HepG2 (cell line): ENCODE data around the gene GFER. TPM values are rescaled to one million over a fixed set of nuclear protein-coding genes. Genes with fewer than 3 reads are reported as not detected.

Experiments
- ARID3A ChIP-seq: IDR thresholded peaks from 2 replicates; pipeline ENCODE4 v1.6.1; 2012; ENCODE audit warnings: low read depth, low read length, improper control_type of control experiment
- ARID5B ChIP-seq: IDR thresholded peaks from 2 replicates; pipeline ENCODE4 v1.4.0; 2020; ENCODE audit warnings: mild to moderate bottlenecking, missing genetic modification reagents
- E2F1 ChIP-seq: sonication (generic); formaldehyde crosslinking; IDR thresholded peaks from 2 replicates; pipeline ENCODE4 v1.5.0; 2020; ENCODE audit warnings: missing genetic modification reagents
- HDAC1 ChIP-seq: sonication (generic); formaldehyde crosslinking; IDR thresholded peaks from 2 replicates; pipeline ENCODE4 v1.5.1; 2020; ENCODE audit warnings: mild to moderate bottlenecking, missing genetic modification reagents
- KLF9 ChIP-seq: IDR thresholded peaks from 2 replicates; pipeline ENCODE4 v1.6.1; 2016; ENCODE audit warnings: low read depth
- MNT ChIP-seq: fragments of 450-650 bp; IDR thresholded peaks from 2 replicates; pipeline ENCODE4 v1.6.1; 2016
- MXD1 ChIP-seq: sonication (generic); formaldehyde crosslinking; IDR thresholded peaks from 2 replicates; pipeline ENCODE4 v1.4.0; 2020; ENCODE audit warnings: mild to moderate bottlenecking, missing genetic modification reagents
- NBN ChIP-seq: fragments of 450-650 bp; conservative IDR thresholded peaks from 2 replicates; pipeline ENCODE4 v1.6.1; 2017
- POGZ ChIP-seq: sonication (generic); formaldehyde crosslinking; IDR thresholded peaks from 2 replicates; pipeline ENCODE4 v1.4.0; 2020; ENCODE audit warnings: mild to moderate bottlenecking, missing genetic modification reagents
- RNF2 ChIP-seq: fragments of 450-650 bp; conservative IDR thresholded peaks from 2 replicates; pipeline ENCODE4 v1.6.1; 2016; ENCODE audit warnings: low read depth
- THAP8 ChIP-seq: sonication (generic); formaldehyde crosslinking; IDR thresholded peaks from 2 replicates; pipeline ENCODE4 v1.5.1; 2020; ENCODE audit warnings: missing genetic modification reagents, mild to moderate bottlenecking, borderline replicate concordance
- TOE1 ChIP-seq: sonication (generic); formaldehyde crosslinking; IDR thresholded peaks from 2 replicates; pipeline ENCODE4 v1.4.0; 2020; ENCODE audit warnings: mild to moderate bottlenecking, missing genetic modification reagents
- WIZ ChIP-seq: sonication (generic); formaldehyde crosslinking; IDR thresholded peaks from 2 replicates; pipeline ENCODE4 v1.5.1; 2020; ENCODE audit warnings: mild to moderate bottlenecking, missing genetic modification reagents
- YEATS2 ChIP-seq: sonication (generic); formaldehyde crosslinking; IDR thresholded peaks from 2 replicates; pipeline ENCODE4 v1.4.0; 2020; ENCODE audit warnings: missing genetic modification reagents, borderline replicate concordance
- ZBTB38 ChIP-seq: sonication (generic); formaldehyde crosslinking; IDR thresholded peaks from 2 replicates; pipeline ENCODE4 v1.5.1; 2020; ENCODE audit warnings: mild to moderate bottlenecking, missing genetic modification reagents
- ZNF562 ChIP-seq: sonication (generic); formaldehyde crosslinking; IDR thresholded peaks from 2 replicates; pipeline ENCODE4 v1.8.0; 2022; ENCODE audit warnings: missing genetic modification reagents, borderline replicate concordance
- ZNF773 ChIP-seq: sonication (generic); formaldehyde crosslinking; IDR thresholded peaks from 2 replicates; pipeline ENCODE4 v1.4.0; 2020; ENCODE audit warnings: missing genetic modification reagents, borderline replicate concordance
- ZUFSP ChIP-seq: sonication (generic); formaldehyde crosslinking; IDR thresholded peaks from 2 replicates; pipeline ENCODE4 v1.9.0; 2021; ENCODE audit warnings: missing genetic modification reagents, mild to moderate bottlenecking, borderline replicate concordance
- polyA plus RNA-seq, 8 experiments: library from polyadenylated mRNA; depleted of rRNA in 3 of 8; stranded (reverse) in 7 of 8; unstranded in 1 of 8; fragments of >200 nt; fragmentation: Illumina TruSeq in 4 of 8; extraction: Trizol in 4 of 8; gene quantifications; 2 replicates each; pipeline versions ENCODE4 v1.2.1 to v1.2.3, GENCODE V29; 2011 to 2016; ENCODE audit warnings: low read depth in 4 of 8, missing spikeins in 1 of 8, mixed read lengths in 1 of 8; ENCODE audit not compliant: insufficient read depth in 1 of 8
- total RNA-seq, 5 experiments: library from RNA; depleted of rRNA; stranded (reverse); fragments of >200 nt; fragmentation: Illumina TruSeq; extraction: Trizol; gene quantifications; 2 replicates each; pipeline ENCODE4 v1.2.3, GENCODE V29; 2016; ENCODE audit warnings: low read depth in 1 of 5

Gene GFER
- total and polyA plus RNA-seq, 2 of the 13 experiments (the other 11 are each of a cell fraction or from before 2014, with no cell fraction given): 28.6 to 71.7 TPM

- TF ChIP-seq POGZ (no peak), NBN (no peak), RNF2 (no peak), ZBTB38 (no peak), E2F1 (no peak), ZNF773 (CRISPR knock-in tag) (no peak), ZNF562 (no peak), KLF9 (CRISPR knock-in tag) (no peak), MXD1 (CRISPR knock-in tag) (0 out of 2 replicates have a peak, but pooled peaks have one; percentile 23), ZUFSP (CRISPR knock-in tag) (no peak), HDAC1 (CRISPR knock-in tag) (peak; percentile 62; the same call in 1 of the 2 replicates), ARID3A (no peak), YEATS2 (no peak), TOE1 (CRISPR knock-in tag) (no peak), THAP8 (CRISPR knock-in tag) (no peak), ARID5B (CRISPR knock-in tag) (peak; percentile 42), MNT (0 out of 2 replicates have a peak, but pooled peaks have one; percentile 3), WIZ (no peak)
Observed at GRCh38 chr16:2016407-2016922, 32.5 kb downstream of the GFER start (continued).
